ENCODE results near the gene C4orf54. TPM values are rescaled to one million over a fixed set of nuclear protein-coding genes. Genes with fewer than 3 reads are reported as not detected.

C4orf54 gene
- polyA plus RNA-seq, 1 donor from 2014 or later, result not detected

DNA sequence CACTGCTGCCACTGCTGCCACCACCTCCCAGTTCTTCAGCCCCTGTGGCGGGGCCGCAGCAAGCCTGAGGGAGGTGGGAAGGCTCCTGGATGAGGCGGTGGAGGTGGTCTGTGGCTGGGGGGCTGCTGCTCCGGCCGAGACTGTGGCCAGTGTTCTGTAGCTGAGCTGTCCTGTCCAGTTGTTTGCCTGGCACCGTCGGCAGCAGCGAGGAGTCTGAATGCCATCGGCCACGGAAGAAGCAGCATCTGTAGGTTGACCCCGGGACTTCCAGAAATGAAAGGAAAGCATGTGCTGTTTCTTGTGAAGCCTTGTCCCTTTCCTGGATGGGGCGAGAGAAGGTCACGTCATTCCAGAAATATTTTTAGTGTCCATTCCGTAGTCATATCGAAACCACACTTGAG, 3.3 kb downstream of the C4orf54 start:
- no peaks in the 10 kb centered on the region for H4K20me1 ChIP-seq (ENCODE audit: insufficient read depth)
- H3K4me3 ChIP-seq (ENCODE audit: low read length), result no peak overlapping the region
- no peaks in the 10 kb centered on the region for H3K9me3 ChIP-seq (ENCODE audit: low read length)
- H3K79me2 ChIP-seq (replicated peaks; ENCODE audit: insufficient read depth, low read length), result no peaks in the 10 kb centered on the region
- H3K9ac ChIP-seq (ENCODE audit: low read length), result no peak overlapping the region
- no peaks in the 10 kb centered on the region for H3K9me2 ChIP-seq (ENCODE audit: insufficient read depth, low read length)
- no peak overlapping the region for H2AFZ ChIP-seq (ENCODE audit: low read depth, low read length)
- no peaks in the 10 kb centered on the region for H3F3A ChIP-seq (ENCODE audit: insufficient read depth, low read length, poor library complexity, severe bottlenecking)
- H3K27me3 ChIP-seq (ENCODE audit: insufficient read depth, low read depth, low read length), result no peaks in the 10 kb centered on the region
- H3K36me3 ChIP-seq (ENCODE audit: insufficient read depth, low read length), result no peaks in the 10 kb centered on the region
- no peak overlapping the region for H3K4me2 ChIP-seq (ENCODE audit: low read length)
- no peak overlapping the region for H3K27ac ChIP-seq (ENCODE audit: low read length)
- TF ChIP-seq RAD21 (conservative IDR thresholded peaks at IDR 0.05) (no peak), EZH2 (IDR thresholded peaks at IDR 0.05; ENCODE audit: borderline replicate concordance, insufficient read depth, low read length, poor library complexity, severe bottlenecking) (no peak), CTCF (IDR thresholded peaks at IDR 0.05; ENCODE audit: poor library complexity, severe bottlenecking) (no peak), TAF1 (IDR thresholded peaks at IDR 0.05; ENCODE audit: low read depth) (no peak), EP300 (conservative IDR thresholded peaks at IDR 0.05; ENCODE audit: poor library complexity, severe bottlenecking) (no peak), SMC3 (conservative IDR thresholded peaks at IDR 0.05; ENCODE audit: poor library complexity) (no peak)

- H3K9ac ChIP-seq (ENCODE audit: low read length), result no peak overlapping the region
- H3K4me2 ChIP-seq (ENCODE audit: low read length), result no peak overlapping the region
- H3K9me3 ChIP-seq (ENCODE audit: low read length), result no peaks in the 10 kb centered on the region
- H3K36me3 ChIP-seq (ENCODE audit: insufficient read depth, low read length), result no peaks in the 10 kb centered on the region
- no peak overlapping the region for H2AFZ ChIP-seq (ENCODE audit: low read depth, low read length)
- H3K9me2 ChIP-seq (ENCODE audit: insufficient read depth, low read length), result no peaks in the 10 kb centered on the region
- no peak overlapping the region for H3K4me3 ChIP-seq (ENCODE audit: low read length)
- no peaks in the 10 kb centered on the region for H3F3A ChIP-seq (ENCODE audit: insufficient read depth, low read length, poor library complexity, severe bottlenecking)
- H3K27me3 ChIP-seq (ENCODE audit: insufficient read depth, low read depth, low read length), result no peaks in the 10 kb centered on the region
- H3K79me2 ChIP-seq (replicated peaks; ENCODE audit: insufficient read depth, low read length), result no peaks in the 10 kb centered on the region
- no peak overlapping the region for H3K27ac ChIP-seq (ENCODE audit: low read length)
- TF ChIP-seq RAD21 (conservative IDR thresholded peaks at IDR 0.05) (no peak), SMC3 (conservative IDR thresholded peaks at IDR 0.05; ENCODE audit: poor library complexity) (no peak), EP300 (conservative IDR thresholded peaks at IDR 0.05; ENCODE audit: poor library complexity, severe bottlenecking) (no peak), MXI1 (conservative IDR thresholded peaks at IDR 0.05; ENCODE audit: poor library complexity, severe bottlenecking) (no peak), TAF1 (IDR thresholded peaks at IDR 0.05; ENCODE audit: low read depth) (no peak), REST (IDR thresholded peaks at IDR 0.05; ENCODE audit: borderline replicate concordance) (no peak), POLR2AphosphoS5 (IDR thresholded peaks at IDR 0.05) (no peak), EZH2 (IDR thresholded peaks at IDR 0.05; ENCODE audit: borderline replicate concordance, insufficient read depth, low read length, poor library complexity, severe bottlenecking) (no peak), CTCF (IDR thresholded peaks at IDR 0.05; ENCODE audit: poor library complexity, severe bottlenecking) (no peak)
- H4K20me1 ChIP-seq (ENCODE audit: insufficient read depth), result no peaks in the 10 kb centered on the region
Measured at GRCh38 chr4:99653916-99654315, 3.7 kb downstream of the C4orf54 start.
